ENCODE measurements around the gene DOCK4.

GRCh38 chr7:111762799-111763198 is 443.4 kb downstream of the DOCK4 start:
- no peak for TF ChIP-seq NFYB (IDR thresholded peaks at IDR 0.05; ENCODE audit: insufficient read depth, low read depth, low read length)
- no peak for TF ChIP-seq BCL11A (IDR thresholded peaks at IDR 0.05; ENCODE audit: low read depth, low read length)
- no peak for TF ChIP-seq CREB1 (IDR thresholded peaks at IDR 0.05; ENCODE audit: low read depth)
- TF ChIP-seq MLLT1 (IDR thresholded peaks at IDR 0.05), result no peak
- TF ChIP-seq HCFC1 (IDR thresholded peaks at IDR 0.05; ENCODE audit: low read length), result no peak
- no peak for TF ChIP-seq CTCF (IDR thresholded peaks at IDR 0.05 in 2 of 3, conservative IDR thresholded peaks at IDR 0.05 in 1 of 3; ENCODE audit: control insufficient read depth in 2 of 3, extremely low read depth in 1 of 3, insufficient read depth in 1 of 3, low read depth in 3 of 3, low read length in 3 of 3)
- TF ChIP-seq KLF5 (IDR thresholded peaks at IDR 0.05; ENCODE audit: partially characterized antibody), result no peak
- TF ChIP-seq TBL1XR1 (IDR thresholded peaks at IDR 0.05; ENCODE audit: low read depth, low read length), result no peak
- TF ChIP-seq HDGF (IDR thresholded peaks at IDR 0.05), result no peak
- no peak for TF ChIP-seq JUND (IDR thresholded peaks at IDR 0.05; ENCODE audit: low read depth, low read length)
- TF ChIP-seq ZNF274 (IDR thresholded peaks at IDR 0.05; ENCODE audit: insufficient read depth, insufficient read length), result no peak
- TF ChIP-seq BRCA1 (IDR thresholded peaks at IDR 0.05; ENCODE audit: low read depth, low read length), result no peak
- TF ChIP-seq SIX5 (IDR thresholded peaks at IDR 0.05; ENCODE audit: low read depth, low read length, severe bottlenecking), result no peak
- no peak for TF ChIP-seq POLR2AphosphoS5 (IDR thresholded peaks at IDR 0.05; ENCODE audit: low read length)
